EL (cell line): Measurements from ENCODE around the gene NEK7.
"Not testable (repeated sequence)": the region's sequence is repeated elsewhere in the genome, so short reads cannot be mapped to it uniquely, and the experiment has no call there.

Experiments
- DNase-seq: peaks from one replicate; pipeline ENCODE4 v3.0.0-alpha.2; 2016

Gene NEK7

GRCh38 chr1:198156745-198157240 lies at the start of gene NEK7:
TSS of gene NEK7 (plus strand) at chr1:198156998. CDS start at chr1:198232581, 75,583 bp downstream.
- DNase-seq = peak; percentile 91

- peak; percentile 42 for DNase-seq
These were observed 49.7 kb upstream of the NEK7 start for GRCh38 chr1:198107091-198107501.

- DNase-seq = peak; percentile 53
These were observed 48.0 kb upstream of the NEK7 start for GRCh38 chr1:198108636-198109370.

- no peak for DNase-seq
These were observed 47.5 kb upstream of the NEK7 start for GRCh38 chr1:198109371-198109715.

- DNase-seq = peak; percentile 76
These were observed 43.5 kb upstream of the NEK7 start for GRCh38 chr1:198113342-198113750.

GRCh38 chr1:198116069-198116468 lies 40.7 kb upstream of the NEK7 start:
- no peak for DNase-seq

GRCh38 chr1:198116469-198116868 lies 40.3 kb upstream of the NEK7 start:
- DNase-seq = no peak

- DNase-seq = peak; percentile 23
These were observed 39.5 kb upstream of the NEK7 start for GRCh38 chr1:198117267-198117666.

GRCh38 chr1:198118134-198118533 lies 38.7 kb upstream of the NEK7 start:
- DNase-seq = peak; percentile 92

- DNase-seq = peak; percentile 32
These were observed 36.9 kb upstream of the NEK7 start for GRCh38 chr1:198119906-198120305.

GRCh38 chr1:198121056-198121826 lies 35.6 kb upstream of the NEK7 start:
- peak; percentile 91 for DNase-seq

GRCh38 chr1:198122693-198123092 lies 34.1 kb upstream of the NEK7 start:
- DNase-seq = peak; percentile 31

GRCh38 chr1:198123133-198123532 lies 33.7 kb upstream of the NEK7 start:
- DNase-seq = peak; percentile 82

- DNase-seq = no peak
These were observed 32.1 kb upstream of the NEK7 start for GRCh38 chr1:198124673-198125072.

- DNase-seq = peak; percentile 81
These were observed 30.6 kb upstream of the NEK7 start for GRCh38 chr1:198125995-198126735.

GRCh38 chr1:198128533-198128932 lies 28.3 kb upstream of the NEK7 start:
- DNase-seq = peak; percentile 16

- not testable (repeated sequence) for DNase-seq
These were observed 26.7 kb upstream of the NEK7 start for GRCh38 chr1:198130053-198130452.

GRCh38 chr1:198132060-198132781 lies 24.6 kb upstream of the NEK7 start:
- DNase-seq = no peak

GRCh38 chr1:198134252-198134651 lies 22.5 kb upstream of the NEK7 start:
- no peak for DNase-seq

- DNase-seq = no peak
These were observed 21.4 kb upstream of the NEK7 start for GRCh38 chr1:198135366-198135765.

GRCh38 chr1:198141668-198142351 lies 15.0 kb upstream of the NEK7 start:
- DNase-seq = no peak

- no peak for DNase-seq
These were observed 13.0 kb upstream of the NEK7 start for GRCh38 chr1:198143797-198144196.
